GM12878 (cell line): ENCODE results near the gene CES3. TPM values are rescaled to one million over a fixed set of nuclear protein-coding genes. Genes with fewer than 3 reads are reported as not detected.

ENCODE experiments used
- ATAC-seq: fragments of 200-7000 bp; cut with Tn5 transposase; 3 replicates; pipeline ENCODE4 v1.9.1; 2020; ENCODE audit warnings: mild to moderate bottlenecking, moderate library complexity
- BruUV-seq: library from RNA; stranded (reverse); fragments of 400-500 nt; replicated peaks from 2 replicates; lab custom pipeline; 2021; lab: Mats Ljungman, UMichigan
- CTCF ChIA-PET: fragments of 300-600 bp; sonication (Branson Sonifier 250); formaldehyde crosslinking; extraction: SDS; loops from one replicate; lab custom pipeline; 2021; ENCODE audit warnings: inconsistent platforms; lab: Yijun Ruan, JAX
- POLR2A ChIA-PET: fragments of 350-600 bp; formaldehyde crosslinking; extraction: SDS; loops from one replicate; lab custom pipeline; 2021; ENCODE audit warnings: inconsistent platforms; lab: Charles Lee
- RAD21 ChIA-PET: fragments of 300-600 bp; sonication (Branson Sonifier 250); formaldehyde crosslinking; loops from one replicate; lab custom pipeline; 2023; ENCODE audit warnings: antibody characterized with exemption; ENCODE audit not compliant: unreplicated experiment; lab: Charles Lee
- SMC1A ChIA-PET: fragments of 300-600 bp; sonication (Branson Sonifier 250); formaldehyde crosslinking; loops from one replicate; lab custom pipeline; 2023; ENCODE audit not compliant: unreplicated experiment, uncharacterized antibody; lab: Charles Lee
- DNase-seq: peaks from one replicate; pipeline ENCODE4 v3.0.0-alpha.2; 2011; ENCODE audit warnings: low read depth, low spot score
- FAIRE-seq: peaks from 3 replicates; lab custom pipeline; 2011; peaks lifted over from hg19 to GRCh38; lab: Jason Lieb, UNC
- H2AFZ ChIP-seq: 2 replicates; pipeline ENCODE4 v1.6.0; 2011; ENCODE audit warnings: low read depth, low read length, control low read depth; ENCODE audit not compliant: control insufficient read depth
- H3K27ac ChIP-seq: 2 replicates; pipeline ENCODE4 v1.5.1; 2011; ENCODE audit warnings: control low read depth; ENCODE audit not compliant: control insufficient read depth, insufficient read depth
- H3K27me3 ChIP-seq, 2 experiments: replicated peaks in 1 of 2; 2 replicates each; pipeline versions ENCODE4 v1.6.0 to v1.6.1; 2011; ENCODE audit warnings: low read length in 1 of 2; ENCODE audit not compliant: control insufficient read depth in 2 of 2, insufficient read depth in 2 of 2
- H3K36me3 ChIP-seq, 2 experiments: 2 replicates each; pipeline ENCODE4 v1.5.1; 2011; ENCODE audit warnings: low read length in 1 of 2; ENCODE audit not compliant: control insufficient read depth in 2 of 2, insufficient read depth in 2 of 2
- H3K4me1 ChIP-seq: 2 replicates; pipeline ENCODE4 v1.6.1; 2011; ENCODE audit warnings: mild to moderate bottlenecking, low read length, moderate library complexity, mixed read lengths; ENCODE audit not compliant: control insufficient read depth, insufficient read depth
- H3K4me2 ChIP-seq: 2 replicates; pipeline ENCODE4 v1.6.0; 2011; ENCODE audit warnings: control low read depth; ENCODE audit not compliant: control insufficient read depth, insufficient read depth
- H3K4me3 ChIP-seq: fragments of 200-600 bp; sonication (generic); 2 replicates; pipeline ENCODE4 v1.5.1; 2016
- H3K79me2 ChIP-seq: 2 replicates; pipeline ENCODE4 v1.6.0; 2011; ENCODE audit warnings: low read length; ENCODE audit not compliant: control insufficient read depth, insufficient read depth
- H3K9ac ChIP-seq: 2 replicates; pipeline ENCODE4 v1.8.0; 2011; ENCODE audit warnings: low read length, control low read depth, mixed read lengths; ENCODE audit not compliant: control insufficient read depth, insufficient read depth
- H3K9me3 ChIP-seq: replicated peaks from 3 replicates; pipeline ENCODE4 v1.5.1; 2011; ENCODE audit warnings: mild to moderate bottlenecking, low read length; ENCODE audit not compliant: control insufficient read depth, insufficient read depth
- H4K20me1 ChIP-seq: 2 replicates; pipeline ENCODE4 v1.6.0; 2011; ENCODE audit not compliant: control insufficient read depth, insufficient read depth
- MAX ChIP-seq: IDR thresholded peaks from 2 replicates; pipeline ENCODE4 v1.6.1; 2012; ENCODE audit warnings: low read depth, low read length, improper control_type of control experiment
- PRDM15 ChIP-seq: fragments of 450-650 bp; formaldehyde crosslinking; IDR thresholded peaks from 2 replicates; pipeline ENCODE4 v1.4.0; 2020; ENCODE audit warnings: mild to moderate bottlenecking, moderate library complexity
- RBBP5 ChIP-seq: fragments of 200-600 bp; sonication (generic); conservative IDR thresholded peaks from 2 replicates; pipeline ENCODE4 v1.6.1; 2016
- SREBF1 ChIP-seq: IDR thresholded peaks from 2 replicates; pipeline ENCODE4 v1.6.1; 2012; ENCODE audit warnings: mild to moderate bottlenecking, low read length
- SUPT20H ChIP-seq: IDR thresholded peaks from 2 replicates; pipeline ENCODE4 v1.6.1; 2011; ENCODE audit warnings: low read depth, mild to moderate bottlenecking, low read length, moderate library complexity, borderline replicate concordance; ENCODE audit not compliant: control insufficient read depth
- ZBTB4 ChIP-seq: fragments of 450-650 bp; formaldehyde crosslinking; IDR thresholded peaks from 2 replicates; pipeline ENCODE4 v1.4.0; 2022; ENCODE audit warnings: mild to moderate bottlenecking, moderate library complexity
- ZNF687 ChIP-seq: fragments of 450-650 bp; IDR thresholded peaks from 2 replicates; pipeline ENCODE4 v1.6.1; 2017; ENCODE audit warnings: mild to moderate bottlenecking, moderate library complexity
- ZZZ3 ChIP-seq: IDR thresholded peaks from 2 replicates; pipeline ENCODE4 v1.6.1; 2011; ENCODE audit warnings: low read depth; ENCODE audit not compliant: control insufficient read depth, insufficient read length
- WGBS: methylation state at CpG from one replicate; pipeline ENCODE4 v1.1.6; 2016; ENCODE audit warnings: low lambda C conversion rate; ENCODE audit not compliant: insufficient replicate concordance, insufficient coverage; ENCODE audit errors: missing lambda C conversion rate; 5-methylcytosine and 5-hydroxymethylcytosine counted together
- in situ Hi-C: fragments of 300-500 bp; cut with MboI; formaldehyde crosslinking; loops from 9 replicates; pipeline ENCODE4 v1.14.3; 2018; ENCODE audit warnings: mixed read lengths
- intact Hi-C: fragments of 100-400 bp; cut with micrococcal nuclease; formaldehyde crosslinking; loops from one replicate; pipeline ENCODE4 v1.14.2; 2022; ENCODE audit not compliant: unreplicated experiment
- polyA plus RNA-seq, 11 experiments: library from polyadenylated mRNA; depleted of rRNA in 4 of 11; unstranded in 6 of 11; stranded (reverse) in 5 of 11; fragments of >200 nt; fragmentation: Nextera tagmentation in 4 of 11; fragmentation: Illumina TruSeq in 1 of 11; extraction: Ambion mirVana in 4 of 11; extraction: Trizol in 1 of 11; gene quantifications; 1 replicate in 1 of 11; 2 replicates in 10 of 11; pipeline versions ENCODE4 v1.2.1 to v1.2.3, GENCODE V29; 2011 to 2016; ENCODE audit warnings: inconsistent platforms in 2 of 11, missing spikeins in 2 of 11, low read depth in 1 of 11
- total RNA-seq, 4 experiments: library from RNA; depleted of rRNA in 3 of 4; stranded (reverse); fragments of >200 nt in 3 of 4; fragmentation: Illumina TruSeq in 1 of 4; extraction: Trizol in 1 of 4; gene quantifications; 2 replicates each; pipeline versions ENCODE4 v1.2.1 to v1.2.3, GENCODE V29; 2013 to 2021

CES3 gene
- total and polyA plus RNA-seq, 10 of the 15 experiments (the other 5 are each of a cell fraction or from before 2014, with no cell fraction given): 0.09 to 3.1 (median 0.76) TPM

GRCh38 chr16:67009158-67009557 is 48.1 kb downstream of the CES3 start:
- FAIRE-seq (no peak), DNase-seq (no peak), ATAC-seq (no peak)
- ChIA-PET SMC1A (no interaction called here), POLR2A (no interaction called here), CTCF (no interaction called here), RAD21 (interaction anchor here (0.9 kb wide), 2 partner anchors 92 to 146 kb away, joined by 3 read pairs; no protein-coding TSS in a partner anchor)
- Histone ChIP-seq H3K27ac (no peak overlapping the region), H3K9me3 (no peaks in the 10 kb centered on the region), H3K4me1 (peaks cover 7% of the 10 kb centered on the region; the same call in 1 of the 2 replicates), H3K27me3 (peaks cover 0 to 2% of the 10 kb centered on the region in 2 experiments; a peak in 2 of 4 replicates), H2AFZ (no peak overlapping the region), H3K36me3 (no peaks in the 10 kb centered on the region), H3K79me2 (no peaks in the 10 kb centered on the region), H3K4me3 (no peak overlapping the region), H3K9ac (no peak overlapping the region), H3K4me2 (no peak overlapping the region), H4K20me1 (no peaks in the 10 kb centered on the region)
- no TSS peak for BruUV-seq
- intact Hi-C loops: no loop called here
- 12% methylated on average over 1 of the region's 1 CpG for WGBS
- in situ Hi-C loops: no loop called here
- TF ChIP-seq SREBF1 (no peak), SUPT20H (no peak), PRDM15 (CRISPR knock-in tag) (no peak), ZBTB4 (no peak), ZNF687 (no peak), MAX (no peak), ZZZ3 (no peak), RBBP5 (no peak)
